DND-41 (cell line): ENCODE measurements around the gene TSPAN2.

Source experiments
- CTCF ChIP-seq: IDR thresholded peaks from 2 replicates; pipeline ENCODE4 v1.5.1; 2012; ENCODE audit warnings: borderline replicate concordance, low read length, moderate library complexity, mild to moderate bottlenecking; ENCODE audit not compliant: poor library complexity, severe bottlenecking; ENCODE audit errors: extremely low read depth
- EZH2 ChIP-seq: IDR thresholded peaks from 3 replicates; pipeline ENCODE4 v1.6.1; 2012; ENCODE audit warnings: borderline replicate concordance, low read depth, mild to moderate bottlenecking, moderate library complexity, low read length, inconsistent platforms; ENCODE audit not compliant: severe bottlenecking

- TF ChIP-seq CTCF, result no peak
- TF ChIP-seq EZH2, result no peak
Observed at GRCh38 chr1:115136706-115137105, 47.4 kb upstream of the TSPAN2 start.
